Aorta (tissue), 5 donors: ENCODE data around the gene NTHL1. TPM values are rescaled to one million over a fixed set of nuclear protein-coding genes. Genes with fewer than 3 reads are reported as not detected.
A peak's percentile ranks its signal among the peaks of the same experiment; 100 is the strongest.

Experiments used
- ATAC-seq: fragments of 200-7000 bp; cut with Tn5 transposase; one replicate; pipeline ENCODE4 v1.9.1; 2022; ENCODE audit warnings: moderate library complexity; ENCODE audit not compliant: low FRiP score
- DNase-seq, 2 donors: peaks; one replicate each; pipeline ENCODE4 v3.0.0-alpha.2; 2020
- H3K27ac ChIP-seq, 2 donors: one replicate each; pipeline ENCODE4 v1.5.1; 2013; ENCODE audit warnings: low read length in 2 of 2, mild to moderate bottlenecking in 2 of 2, moderate library complexity in 2 of 2, control low read depth in 1 of 2, inconsistent platforms in 1 of 2, low read depth in 1 of 2
- H3K27me3 ChIP-seq, 2 donors: one replicate each; pipeline ENCODE4 v1.6.1; 2013; ENCODE audit warnings: control low read depth in 1 of 2, low read length in 1 of 2, mild to moderate bottlenecking in 1 of 2, moderate library complexity in 1 of 2; ENCODE audit not compliant: insufficient read depth in 2 of 2, control insufficient read depth in 1 of 2
- H3K36me3 ChIP-seq, 2 donors: one replicate each; pipeline ENCODE4 v1.6.1; 2013; ENCODE audit warnings: control low read depth in 1 of 2, low read length in 1 of 2, mild to moderate bottlenecking in 1 of 2; ENCODE audit not compliant: insufficient read depth in 2 of 2, control insufficient read depth in 1 of 2
- H3K4me1 ChIP-seq, 2 donors: one replicate each; pipeline ENCODE4 v1.6.1; 2013; ENCODE audit warnings: low read length in 2 of 2, control low read depth in 1 of 2, mild to moderate bottlenecking in 1 of 2, moderate library complexity in 1 of 2; ENCODE audit not compliant: insufficient read depth in 2 of 2, control insufficient read depth in 1 of 2
- H3K4me3 ChIP-seq, 2 donors: one replicate each; pipeline ENCODE4 v1.5.1; 2013; ENCODE audit warnings: low read length in 2 of 2, control low read depth in 1 of 2, mild to moderate bottlenecking in 1 of 2
- H3K9me3 ChIP-seq: one replicate; pipeline ENCODE4 v1.6.1; 2013; ENCODE audit warnings: mild to moderate bottlenecking, low read length; ENCODE audit not compliant: control insufficient read depth
- WGBS, 2 donors: extraction: QIAGEN DNeasy Blood & Tissue Kit; methylation state at CpG; one replicate each; pipeline ENCODE4 v1.1.7; 2013; 5-methylcytosine and 5-hydroxymethylcytosine counted together
- intact Hi-C, 2 donors: fragments of 100-400 bp; cut with DNase I; formaldehyde crosslinking; loops; one replicate each; pipeline versions ENCODE4 v1.14.2 to v1.15.0; 2022
- polyA plus RNA-seq, 2 donors: library from polyadenylated mRNA; stranded (reverse); fragments of 200-250 nt; gene quantifications; one replicate each; pipeline ENCODE4 v1.2.3, GENCODE V29; 2013
- total RNA-seq, 2 donors: library from RNA; stranded (reverse); fragmentation: NEBNext Ultra II Directional; extraction: Animal tissue kit (Norgen Biotek cat#: 25700); gene quantifications; one replicate each; pipeline ENCODE4 v1.2.1, GENCODE V29; 2021
- donor health status: healthy with polysubstance abuse.
- donor health status: Bipolar disorder and iron deficiency.
- donor health status: DM: no; HTN: no; CAD: no.
- donor health status: DM: no; HTN: no; CAD: no.
- donor health status: DM: yes; HTN: yes; CAD: no.

The NTHL1 gene
- total and polyA plus RNA-seq, 4 donors, result 7.4 to 33.8 (median 18.6) TPM

DNA sequence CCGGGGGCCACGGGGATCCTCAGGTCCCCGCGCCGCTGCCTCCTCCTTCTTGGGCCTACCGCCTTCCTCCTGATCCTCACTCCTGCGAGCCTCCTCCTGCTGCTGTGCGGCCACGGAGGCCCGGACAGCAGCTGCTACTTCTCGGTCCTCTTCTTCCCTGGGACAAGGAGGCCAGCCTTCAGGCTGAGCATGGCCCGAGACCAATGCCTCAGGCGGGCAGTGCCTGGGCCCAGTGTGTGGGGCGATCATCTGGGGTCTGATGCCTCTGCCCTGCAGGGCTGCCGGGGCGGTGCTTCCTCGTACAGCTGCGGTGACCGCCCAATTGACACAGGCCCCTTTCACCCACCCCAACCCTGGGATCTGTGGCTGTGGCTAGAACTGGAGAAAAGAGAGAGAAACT, 46.6 kb downstream of the NTHL1 start:
- DNase-seq (no peak), ATAC-seq (no peak)
- H3K36me3 ChIP-seq, result peaks cover 0 to 17% of the 10 kb centered on the region in 2 donors
- intact Hi-C loops, result no loop called here
- no peak overlapping the region for H3K27ac ChIP-seq
- no peak overlapping the region for H3K4me3 ChIP-seq
- WGBS, 2 donors, result 93 to 94% methylated on average over 19 of the region's 19 CpGs
- H3K9me3 ChIP-seq, result no peaks in the 10 kb centered on the region
- H3K4me1 ChIP-seq, result no peaks in the 10 kb centered on the region
- H3K27me3 ChIP-seq, result no peaks in the 10 kb centered on the region

DNA sequence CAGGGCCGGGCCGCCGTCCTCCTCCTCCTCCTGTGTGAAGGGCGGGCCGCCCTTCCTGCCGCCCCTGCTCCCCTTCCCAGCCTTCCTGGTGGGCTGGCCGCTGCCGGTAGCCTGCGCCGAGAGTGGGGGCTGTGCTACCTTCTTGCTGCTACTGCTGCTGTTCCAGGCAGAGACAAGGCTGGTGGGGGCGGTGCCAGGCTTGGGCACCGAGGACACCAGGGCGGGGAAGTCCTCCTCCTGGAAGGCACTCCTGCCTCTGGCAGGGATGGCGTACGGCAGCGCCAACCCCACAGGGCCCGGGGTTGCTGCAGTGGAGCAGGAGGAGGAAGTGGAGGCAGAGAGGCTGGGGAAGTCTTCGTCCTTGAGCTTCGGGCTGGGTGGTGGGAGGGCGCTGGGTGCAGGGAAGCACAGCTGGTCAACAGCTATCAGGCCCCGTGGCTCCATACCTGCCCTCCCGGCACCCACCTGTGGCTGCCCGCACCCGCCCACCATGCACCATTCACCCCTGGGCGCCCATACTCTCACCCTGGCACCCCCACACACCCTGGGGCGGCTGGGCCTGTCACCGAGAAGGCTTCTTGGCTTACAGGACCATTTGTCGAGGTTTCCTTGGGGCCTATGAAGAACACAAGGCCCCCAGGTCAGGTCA, 47.6 kb downstream of the NTHL1 start:
- H3K9me3 ChIP-seq, result no peaks in the 10 kb centered on the region
- no peak for DNase-seq
- 88 to 90% methylated on average over 27 to 28 of the region's 28 CpGs for WGBS, 2 donors
- ATAC-seq, result no peak
- intact Hi-C loops, result no loop called here
- H3K36me3 ChIP-seq, result peaks cover 0 to 17% of the 10 kb centered on the region in 2 donors
- H3K27ac ChIP-seq, result no peak overlapping the region
- H3K4me3 ChIP-seq, result no peak overlapping the region
- no peaks in the 10 kb centered on the region for H3K27me3 ChIP-seq
- no peaks in the 10 kb centered on the region for H3K4me1 ChIP-seq

DNA sequence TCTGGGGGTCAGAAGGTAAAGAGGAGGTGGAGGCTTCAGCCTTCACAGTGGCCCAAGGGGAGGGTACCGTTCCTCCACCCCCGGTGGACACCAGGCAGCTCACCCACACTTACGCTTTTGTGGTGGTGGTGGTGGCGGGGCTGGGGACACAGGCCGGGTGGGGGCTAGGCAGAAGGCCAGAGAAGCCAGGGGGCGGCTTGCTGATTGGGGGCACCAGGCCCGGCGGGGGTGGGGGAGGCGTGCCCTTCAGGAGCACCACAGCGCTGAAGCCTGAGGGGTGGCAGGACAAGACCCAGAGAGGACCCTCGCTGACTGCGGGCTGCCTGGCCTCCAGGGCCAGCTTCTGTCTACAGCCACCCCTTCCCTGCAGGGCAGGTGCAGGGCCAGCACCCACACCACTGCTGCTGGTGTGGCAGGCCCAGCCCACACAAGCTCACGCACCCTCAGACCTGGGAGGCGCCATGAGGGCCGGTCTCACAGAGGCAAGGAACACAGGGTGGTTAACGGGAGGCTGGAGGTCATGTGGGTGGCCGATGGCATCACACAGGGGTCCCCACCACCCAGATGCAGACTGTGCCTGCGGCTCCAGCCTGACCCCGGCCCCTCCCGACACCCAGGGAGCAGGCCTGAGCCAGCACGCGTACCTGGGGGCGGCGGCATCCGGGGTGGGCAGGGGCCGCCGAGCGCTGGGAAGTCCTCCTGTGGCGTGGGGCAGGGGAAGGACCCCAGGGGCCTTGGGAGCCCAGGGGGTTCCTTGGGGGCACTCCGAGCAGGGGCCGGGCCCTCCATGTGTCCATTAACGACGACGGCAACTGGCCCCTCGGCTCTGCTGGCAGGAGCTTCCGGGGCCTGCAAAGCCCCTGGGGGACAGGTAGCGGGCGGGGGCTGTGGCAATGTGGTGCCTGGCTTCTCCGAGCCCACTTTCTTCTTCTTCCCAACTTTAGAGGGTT, 48.5 kb downstream of the NTHL1 start:
- Histone ChIP-seq H3K4me1 (no peaks in the 10 kb centered on the region), H3K27me3 (no peaks in the 10 kb centered on the region), H3K9me3 (no peaks in the 10 kb centered on the region), H3K36me3 (peaks cover 0 to 17% of the 10 kb centered on the region in 2 donors), H3K4me3 (no peak overlapping the region), H3K27ac (no peak overlapping the region)
- ATAC-seq, result no peak
- 92 to 93% methylated on average over 35 to 39 of the region's 39 CpGs for WGBS, 2 donors
- intact Hi-C loops, result no loop called here
- no peak for DNase-seq

DNA sequence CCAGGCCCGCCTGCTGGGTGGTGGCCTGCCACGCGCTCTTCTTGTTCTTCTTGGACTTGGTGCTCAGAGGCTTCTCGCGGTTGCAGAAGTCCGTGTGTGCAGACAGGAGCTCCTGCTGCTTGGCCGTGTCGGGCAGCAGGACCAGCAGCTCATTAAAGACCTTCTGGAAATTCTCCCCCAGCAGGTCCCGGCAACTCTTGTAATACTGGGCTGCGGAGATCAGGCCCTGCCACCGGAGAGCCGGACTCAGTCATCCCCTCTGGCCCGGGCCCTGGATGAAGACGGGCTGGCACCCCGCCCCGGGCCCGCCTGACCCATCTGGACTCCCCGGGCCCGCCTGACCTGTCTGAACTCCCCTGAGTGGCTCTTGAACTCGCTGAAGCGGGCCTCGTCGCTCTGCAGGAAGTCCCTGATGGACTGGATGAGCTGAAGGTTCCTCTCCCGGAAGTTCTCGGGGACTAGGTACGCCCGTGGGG, 49.2 kb downstream of the NTHL1 start:
- ATAC-seq (no peak), DNase-seq (no peak)
- Histone ChIP-seq H3K27me3 (no peaks in the 10 kb centered on the region), H3K4me1 (no peaks in the 10 kb centered on the region), H3K9me3 (no peaks in the 10 kb centered on the region), H3K27ac (no peak overlapping the region), H3K36me3 (peaks cover 0 to 17% of the 10 kb centered on the region in 2 donors), H3K4me3 (no peak overlapping the region)
- 93 to 94% methylated on average over 26 to 27 of the region's 27 CpGs for WGBS, 2 donors
- intact Hi-C loops, result no loop called here

DNA sequence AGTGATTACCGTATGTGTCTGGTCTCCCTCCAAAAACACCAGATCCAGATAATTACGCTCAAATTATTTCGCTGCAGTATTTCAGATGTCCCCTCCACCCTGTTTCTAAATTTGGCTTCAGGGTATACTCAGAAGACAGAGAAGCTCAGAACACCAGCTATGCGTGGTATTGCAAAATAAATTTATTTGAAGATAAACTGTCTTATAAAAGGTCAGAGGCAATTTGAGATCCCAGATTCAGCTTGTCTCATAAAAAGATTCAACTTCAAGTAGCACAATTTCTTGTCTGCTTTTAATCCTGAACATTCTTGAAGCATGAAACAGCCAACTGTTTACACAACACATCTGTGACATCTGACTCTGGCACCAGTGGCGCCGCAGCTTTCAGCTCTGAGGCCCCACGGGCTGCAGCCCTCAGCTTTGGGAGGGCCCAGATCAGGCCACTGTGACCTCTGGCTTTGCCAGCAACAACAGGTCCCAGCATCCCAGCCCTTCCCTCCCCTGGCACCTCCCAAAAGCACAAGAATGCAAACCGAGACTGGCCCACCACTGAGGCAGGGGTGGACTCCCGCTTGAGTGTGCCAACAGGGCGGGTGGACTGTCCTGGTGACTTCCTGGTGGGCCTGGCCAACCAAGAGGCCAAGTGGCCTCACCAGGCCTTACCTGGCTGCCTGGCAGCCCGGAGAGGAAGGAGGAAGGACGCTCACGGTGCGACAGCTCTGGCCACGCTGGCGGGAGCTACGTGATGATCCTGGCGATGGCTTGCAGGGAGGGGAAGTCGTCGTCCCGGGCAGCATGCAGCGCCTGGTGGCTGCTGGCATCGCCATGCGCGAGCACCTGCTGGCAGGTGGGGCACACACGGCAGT, 49.9 kb downstream of the NTHL1 start:
- Histone ChIP-seq H3K9me3 (no peaks in the 10 kb centered on the region), H3K27ac (no peak overlapping the region), H3K27me3 (no peaks in the 10 kb centered on the region), H3K36me3 (peaks cover 0 to 17% of the 10 kb centered on the region in 2 donors), H3K4me1 (no peaks in the 10 kb centered on the region), H3K4me3 (no peak overlapping the region)
- DNase-seq, result no peak
- ATAC-seq, result no peak
- intact Hi-C loops, result no loop called here
- 85 to 87% methylated on average over 23 to 26 of the region's 26 CpGs for WGBS, 2 donors

DNA sequence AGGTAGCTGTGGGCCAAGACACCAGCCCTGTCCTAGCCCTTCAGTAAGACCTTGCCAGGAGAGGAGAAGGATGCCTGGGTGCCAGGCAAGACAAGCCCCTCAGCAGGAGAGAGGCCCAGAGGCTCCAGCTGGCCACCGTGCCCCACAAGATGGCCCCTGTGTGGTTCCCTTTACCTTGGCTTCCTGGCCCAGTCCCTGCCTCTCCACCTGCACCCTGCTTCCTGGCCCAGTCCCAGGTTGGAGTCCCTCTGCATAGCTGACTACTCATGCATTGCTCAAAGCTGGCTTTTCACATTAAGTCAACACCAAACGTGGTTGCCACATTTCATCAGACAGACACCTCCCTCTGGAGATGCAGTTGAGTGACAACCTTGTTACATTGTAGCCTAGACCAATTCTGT, 53.9 kb downstream of the NTHL1 start:
- Histone ChIP-seq H3K9me3 (no peaks in the 10 kb centered on the region), H3K4me3 (no peak overlapping the region), H3K27ac (no peak overlapping the region), H3K4me1 (no peaks in the 10 kb centered on the region), H3K27me3 (no peaks in the 10 kb centered on the region), H3K36me3 (peaks cover 0 to 2% of the 10 kb centered on the region in 2 donors)
- DNase-seq (no peak), ATAC-seq (no peak)
- 51 to 52% methylated on average over 2 of the region's 2 CpGs for WGBS, 2 donors
- intact Hi-C loops, result no loop called here

DNA sequence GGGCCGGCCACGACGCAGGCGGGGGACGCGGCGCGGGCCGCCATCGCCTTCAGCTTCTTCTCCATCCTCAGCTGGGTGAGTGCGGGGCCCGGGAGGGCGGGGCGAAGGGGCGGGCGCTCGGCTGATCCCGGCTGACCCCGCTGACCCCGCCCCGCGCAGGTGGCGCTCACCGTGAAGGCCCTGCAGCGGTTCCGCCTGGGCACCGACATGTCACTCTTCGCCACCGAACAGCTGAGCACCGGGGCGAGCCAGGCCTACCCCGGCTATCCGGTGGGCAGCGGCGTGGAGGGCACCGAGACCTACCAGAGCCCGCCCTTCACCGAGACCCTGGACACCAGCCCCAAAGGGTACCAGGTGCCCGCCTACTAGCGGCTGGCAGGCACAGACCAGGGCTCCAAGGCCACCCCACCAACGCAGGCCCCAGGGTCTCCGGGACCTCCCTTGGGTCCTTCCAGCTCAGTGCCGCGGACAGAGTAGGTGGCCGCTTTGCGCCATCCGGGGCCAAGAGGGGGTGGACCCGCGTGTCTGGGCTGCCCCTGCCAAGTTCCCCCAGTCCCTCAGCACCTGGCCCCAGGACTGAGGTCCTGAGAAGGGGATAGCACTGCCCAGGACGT, 54.8 kb downstream of the NTHL1 start:
- H3K4me1 ChIP-seq, result no peaks in the 10 kb centered on the region
- intact Hi-C loops, result no loop called here
- no peaks in the 10 kb centered on the region for H3K27me3 ChIP-seq
- H3K36me3 ChIP-seq, result no peaks in the 10 kb centered on the region
- ATAC-seq (peak; percentile 19), DNase-seq (no peak)
- WGBS, 2 donors, result 40 to 41% methylated on average over 46 to 50 of the region's 50 CpGs
- H3K9me3 ChIP-seq, result no peaks in the 10 kb centered on the region
- no peak overlapping the region for H3K4me3 ChIP-seq
- no peak overlapping the region for H3K27ac ChIP-seq
